ENCODE measurements around the gene SELPLG.

Gene SELPLG

GRCh38 chr12:108616941-108617858, 16.5 kb downstream of the SELPLG start:
- DNase-seq = no peak

GRCh38 chr12:108616359-108616758, 17.3 kb downstream of the SELPLG start:
- no peak for DNase-seq

- DNase-seq = no peak
Measured at GRCh38 chr12:108615918-108616317, 17.8 kb downstream of the SELPLG start.

GRCh38 chr12:108614639-108615038, 19.1 kb downstream of the SELPLG start:
- no peak for DNase-seq

- no peak for DNase-seq
Measured at GRCh38 chr12:108614041-108614440, 19.7 kb downstream of the SELPLG start.

GRCh38 chr12:108613548-108613947, 20.1 kb downstream of the SELPLG start:
- no peak for DNase-seq

GRCh38 chr12:108612788-108613282, 20.9 kb downstream of the SELPLG start:
- DNase-seq = no peak

- no peak for DNase-seq
Measured at GRCh38 chr12:108611884-108612415, 21.7 kb downstream of the SELPLG start.

GRCh38 chr12:108610856-108611605, 22.7 kb downstream of the SELPLG start:
- DNase-seq = no peak

- DNase-seq = no peak
Measured at GRCh38 chr12:108610336-108610815, 23.3 kb downstream of the SELPLG start.

- no peak for DNase-seq
Measured at GRCh38 chr12:108609537-108610335, 24.0 kb downstream of the SELPLG start.

GRCh38 chr12:108608616-108609015, 25.1 kb downstream of the SELPLG start:
- DNase-seq = no peak

- no peak for DNase-seq
Measured at GRCh38 chr12:108607981-108608600, 25.6 kb downstream of the SELPLG start.

- no peak for DNase-seq
Measured at GRCh38 chr12:108606492-108606891, 27.2 kb downstream of the SELPLG start.

GRCh38 chr12:108605690-108606406, 27.8 kb downstream of the SELPLG start:
- DNase-seq = no peak

- no peak for DNase-seq
Measured at GRCh38 chr12:108605000-108605689, 28.5 kb downstream of the SELPLG start.

- DNase-seq = no peak
Measured at GRCh38 chr12:108604208-108604941, 29.3 kb downstream of the SELPLG start.

GRCh38 chr12:108603743-108604142, 30.0 kb downstream of the SELPLG start:
- no peak for DNase-seq

- DNase-seq = no peak
Measured at GRCh38 chr12:108602976-108603704, 30.6 kb downstream of the SELPLG start.
